Spleen (tissue), 11 donors: ENCODE measurements around the gene AMIGO1. TPM values are rescaled to one million over a fixed set of nuclear protein-coding genes. Genes with fewer than 3 reads are reported as not detected.

ENCODE experiments used
- DNase-seq: peaks from one replicate; pipeline ENCODE4 v3.0.0-alpha.2; 2020
- H3K27ac ChIP-seq, 8 donors: fragments of 200-600 bp; sonication (generic) in 7 of 8; 1 replicate in 4 of 8; 2 replicates in 4 of 8; pipeline versions ENCODE4 v1.5.0 to v1.8.0; 2016 to 2021; ENCODE audit warnings: inconsistent platforms in 4 of 8, mild to moderate bottlenecking in 4 of 8, moderate library complexity in 1 of 8
- H3K27me3 ChIP-seq, 7 donors: fragments of 200-600 bp; sonication (generic) in 6 of 7; replicated peaks in 1 of 7; 1 replicate in 4 of 7; 2 replicates in 3 of 7; pipeline versions ENCODE4 v1.5.0 to v1.8.0; 2016 to 2021; ENCODE audit warnings: inconsistent platforms in 3 of 7, mild to moderate bottlenecking in 1 of 7
- H3K36me3 ChIP-seq, 6 donors: fragments of 200-600 bp; sonication (generic) in 5 of 6; 1 replicate in 4 of 6; 2 replicates in 2 of 6; pipeline versions ENCODE4 v1.5.0 to v1.8.0; 2016 to 2021; ENCODE audit warnings: inconsistent platforms in 2 of 6
- H3K4me1 ChIP-seq, 6 donors: fragments of 200-600 bp; sonication (generic) in 5 of 6; 1 replicate in 3 of 6; 2 replicates in 3 of 6; pipeline versions ENCODE4 v1.5.0 to v1.8.0; 2016 to 2021; ENCODE audit warnings: inconsistent platforms in 3 of 6
- H3K4me3 ChIP-seq, 8 donors: fragments of 200-600 bp; sonication (generic) in 7 of 8; 1 replicate in 4 of 8; 2 replicates in 4 of 8; pipeline versions ENCODE4 v1.5.0 to v1.8.0; 2016 to 2021; ENCODE audit warnings: inconsistent platforms in 4 of 8, mild to moderate bottlenecking in 4 of 8, moderate library complexity in 2 of 8
- H3K9me3 ChIP-seq, 8 donors: fragments of 200-600 bp; sonication (generic) in 7 of 8; 1 replicate in 4 of 8; 2 replicates in 4 of 8; pipeline versions ENCODE4 v1.5.0 to v1.8.0; 2016 to 2021; ENCODE audit warnings: inconsistent platforms in 4 of 8
- POLR2A ChIP-seq, 3 donors: fragments of 450-650 bp; IDR thresholded peaks; one replicate each; pipeline ENCODE4 v1.5.1; 2017; ENCODE audit warnings: antibody characterized with exemption in 3 of 3, mild to moderate bottlenecking in 1 of 3
- POLR2AphosphoS5 ChIP-seq, 3 donors: sonication (generic); formaldehyde crosslinking; IDR thresholded peaks; one replicate each; pipeline ENCODE4 v1.5.1; 2017; ENCODE audit warnings: antibody characterized with exemption in 3 of 3
- WGBS, 5 donors: extraction: QIAGEN DNeasy Blood & Tissue Kit in 3 of 5; methylation state at CpG; one replicate each; pipeline versions ENCODE4 v1.1.5 to v1.1.7; 2013 to 2018; 5-methylcytosine and 5-hydroxymethylcytosine counted together
- intact Hi-C: fragments of 100-400 bp; cut with DNase I; formaldehyde crosslinking; loops from one replicate; pipeline ENCODE4 v1.15.0; 2023; ENCODE audit warnings: low total_unique reads
- polyA plus RNA-seq, 3 donors: library from polyadenylated mRNA; stranded (reverse); fragments of 200-250 nt; gene quantifications; one replicate each; pipeline ENCODE4 v1.2.1, GENCODE V29; 2013
- total RNA-seq, 7 donors: library from RNA; depleted of rRNA in 3 of 7; stranded (reverse); fragments of >200 nt in 3 of 7; fragmentation: NEBNext Ultra II Directional in 4 of 7; extraction: Animal tissue kit (Norgen Biotek cat#: 25700) in 4 of 7; gene quantifications; one replicate each; pipeline versions ENCODE4 v1.1.0 to v1.2.1, GENCODE V29; 2016 to 2021
- TF ChIP-seq, protein P1 (sequence below), 11 experiments: fragments of 200-600 bp in 7 of 11; fragments of 450-650 bp in 4 of 11; sonication (generic) in 4 of 11; IDR thresholded peaks in 8 of 11; conservative IDR thresholded peaks in 3 of 11; 1 replicate in 7 of 11; 2 replicates in 4 of 11; pipeline versions ENCODE4 v1.4.0 to v1.8.0; 2016 to 2021; ENCODE audit warnings: antibody characterized with exemption in 11 of 11, inconsistent platforms in 4 of 11, mild to moderate bottlenecking in 1 of 11
- donor health status: healthy with polysubstance abuse.
- donor health status: DM: no; HTN: no; CAD: no; lungs with moderate emphysema.
- donor health status: DM: no; HTN: no; CAD: no.
- donor health status: Bipolar disorder and iron deficiency.
- donor health status: healthy.
- donor health status: DM: no; HTN: no; CAD: no.
- donor health status: DM: yes; HTN: yes; CAD: no.

AMIGO1 gene
- total and polyA plus RNA-seq, 10 donors = 0.57 to 8.5 (median 5.4) TPM

GRCh38 chr1:109514846-109515245, 5.3 kb upstream of the AMIGO1 start:
- peaks cover 0 to 10% (median 6%) of the 10 kb centered on the region in 6 donors for H3K4me1 ChIP-seq
- intact Hi-C loops = no loop called here
- 77 to 89% (median 83%) methylated on average over 3 of the region's 3 CpGs for WGBS, 5 donors

DNA sequence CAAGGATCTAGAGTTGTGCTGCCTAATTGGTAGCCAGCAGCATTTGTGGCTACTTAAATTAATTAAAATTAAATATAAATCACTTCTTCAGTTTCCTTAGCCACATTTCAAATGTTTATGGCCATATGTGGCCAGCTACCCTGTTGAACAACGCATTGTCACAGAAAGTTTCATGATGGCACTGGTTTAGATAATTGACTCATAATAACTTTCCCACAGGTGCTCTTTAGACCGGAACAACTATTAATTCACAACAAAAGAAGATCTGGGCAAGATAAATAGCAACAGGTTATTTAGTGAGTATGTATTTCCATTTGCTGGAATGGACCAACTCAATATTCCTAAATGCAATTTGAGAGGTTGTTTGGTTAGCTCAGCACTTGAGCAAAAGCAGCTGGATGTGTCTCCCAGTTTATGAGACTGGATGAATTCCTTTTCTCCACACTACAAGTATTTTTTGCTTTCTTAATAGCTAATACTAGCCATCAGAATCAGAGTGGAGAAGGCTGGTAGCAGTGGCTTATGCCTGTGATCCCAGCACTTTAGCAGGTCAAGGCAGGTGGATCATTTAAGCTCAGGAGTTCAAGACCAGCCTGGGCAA, 3.7 kb upstream of the AMIGO1 start:
- peaks cover 7 to 25% (median 18%) of the 10 kb centered on the region in 6 donors for H3K4me1 ChIP-seq
- TF ChIP-seq POLR2A (IDR thresholded peaks at IDR 0.05) = no peak
- TF ChIP-seq POLR2AphosphoS5 (IDR thresholded peaks at IDR 0.05) = no peak
- TF ChIP-seq, protein P1, sequence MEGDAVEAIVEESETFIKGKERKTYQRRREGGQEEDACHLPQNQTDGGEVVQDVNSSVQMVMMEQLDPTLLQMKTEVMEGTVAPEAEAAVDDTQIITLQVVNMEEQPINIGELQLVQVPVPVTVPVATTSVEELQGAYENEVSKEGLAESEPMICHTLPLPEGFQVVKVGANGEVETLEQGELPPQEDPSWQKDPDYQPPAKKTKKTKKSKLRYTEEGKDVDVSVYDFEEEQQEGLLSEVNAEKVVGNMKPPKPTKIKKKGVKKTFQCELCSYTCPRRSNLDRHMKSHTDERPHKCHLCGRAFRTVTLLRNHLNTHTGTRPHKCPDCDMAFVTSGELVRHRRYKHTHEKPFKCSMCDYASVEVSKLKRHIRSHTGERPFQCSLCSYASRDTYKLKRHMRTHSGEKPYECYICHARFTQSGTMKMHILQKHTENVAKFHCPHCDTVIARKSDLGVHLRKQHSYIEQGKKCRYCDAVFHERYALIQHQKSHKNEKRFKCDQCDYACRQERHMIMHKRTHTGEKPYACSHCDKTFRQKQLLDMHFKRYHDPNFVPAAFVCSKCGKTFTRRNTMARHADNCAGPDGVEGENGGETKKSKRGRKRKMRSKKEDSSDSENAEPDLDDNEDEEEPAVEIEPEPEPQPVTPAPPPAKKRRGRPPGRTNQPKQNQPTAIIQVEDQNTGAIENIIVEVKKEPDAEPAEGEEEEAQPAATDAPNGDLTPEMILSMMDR (IDR thresholded peaks at IDR 0.05 in 8 of 11, conservative IDR thresholded peaks at IDR 0.05 in 3 of 11) = no peak
- H3K9me3 ChIP-seq = no peaks in the 10 kb centered on the region
- DNase-seq = no peak
- no peak overlapping the region for H3K4me3 ChIP-seq
- no peaks in the 10 kb centered on the region for H3K36me3 ChIP-seq
- H3K27ac ChIP-seq = no peak overlapping the region
- intact Hi-C loops = no loop called here
- WGBS, 5 donors = 80 to 93% (median 86%) methylated on average over 2 of the region's 2 CpGs
- peaks cover 0 to 19% (median 0%) of the 10 kb centered on the region in 7 donors for H3K27me3 ChIP-seq

More at GRCh38 chr1:109514846-109515245, 5.3 kb upstream of the AMIGO1 start:
- no peaks in the 10 kb centered on the region for H3K36me3 ChIP-seq
- no peak overlapping the region for H3K27ac ChIP-seq
- no peak overlapping the region for H3K4me3 ChIP-seq
- TF ChIP-seq, protein P1 (IDR thresholded peaks at IDR 0.05 in 8 of 11, conservative IDR thresholded peaks at IDR 0.05 in 3 of 11) = no peak
- TF ChIP-seq POLR2A (IDR thresholded peaks at IDR 0.05) (no peak), POLR2AphosphoS5 (IDR thresholded peaks at IDR 0.05) (no peak)
- peaks cover 0 to 6% (median 0%) of the 10 kb centered on the region in 7 donors for H3K27me3 ChIP-seq
- H3K9me3 ChIP-seq = no peaks in the 10 kb centered on the region
- no peak for DNase-seq

DNA sequence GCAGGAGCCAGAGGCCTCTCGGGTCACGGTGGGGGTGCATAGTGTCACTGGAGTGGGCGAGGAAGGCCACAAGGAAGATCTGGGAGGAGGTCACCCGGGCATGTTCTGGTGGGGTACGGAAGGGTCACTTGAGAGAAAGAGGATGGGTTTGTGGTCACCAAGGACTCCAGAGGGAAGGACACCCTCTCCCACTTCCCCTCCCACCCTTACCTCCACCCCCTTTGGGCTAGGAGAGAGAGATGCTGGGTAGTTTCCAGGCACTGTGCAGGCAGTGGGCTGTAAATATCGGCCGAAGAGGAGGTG, 703 bp downstream of the AMIGO1 start:
- Histone ChIP-seq H3K9me3 (no peaks in the 10 kb centered on the region), H3K4me1 (peaks cover 7 to 36% (median 22%) of the 10 kb centered on the region in 6 donors), H3K27ac (peak overlapping the region in 3 of 8 donors; percentile 55 to 73 (median 64)), H3K4me3 (peak overlapping the region; percentile 59 to 90 (median 72)), H3K36me3 (no peaks in the 10 kb centered on the region), H3K27me3 (peaks cover 0 to 19% (median 0%) of the 10 kb centered on the region in 7 donors)
- TF ChIP-seq POLR2A (IDR thresholded peaks at IDR 0.05) (no peak), POLR2AphosphoS5 (IDR thresholded peaks at IDR 0.05) (no peak)
- TF ChIP-seq, protein P1 (IDR thresholded peaks at IDR 0.05 in 8 of 11, conservative IDR thresholded peaks at IDR 0.05 in 3 of 11) = no peak
- WGBS, 5 donors = 59 to 80% (median 65%) methylated on average over 7 of the region's 7 CpGs
- intact Hi-C loops = no loop called here
- DNase-seq = no peak

DNA sequence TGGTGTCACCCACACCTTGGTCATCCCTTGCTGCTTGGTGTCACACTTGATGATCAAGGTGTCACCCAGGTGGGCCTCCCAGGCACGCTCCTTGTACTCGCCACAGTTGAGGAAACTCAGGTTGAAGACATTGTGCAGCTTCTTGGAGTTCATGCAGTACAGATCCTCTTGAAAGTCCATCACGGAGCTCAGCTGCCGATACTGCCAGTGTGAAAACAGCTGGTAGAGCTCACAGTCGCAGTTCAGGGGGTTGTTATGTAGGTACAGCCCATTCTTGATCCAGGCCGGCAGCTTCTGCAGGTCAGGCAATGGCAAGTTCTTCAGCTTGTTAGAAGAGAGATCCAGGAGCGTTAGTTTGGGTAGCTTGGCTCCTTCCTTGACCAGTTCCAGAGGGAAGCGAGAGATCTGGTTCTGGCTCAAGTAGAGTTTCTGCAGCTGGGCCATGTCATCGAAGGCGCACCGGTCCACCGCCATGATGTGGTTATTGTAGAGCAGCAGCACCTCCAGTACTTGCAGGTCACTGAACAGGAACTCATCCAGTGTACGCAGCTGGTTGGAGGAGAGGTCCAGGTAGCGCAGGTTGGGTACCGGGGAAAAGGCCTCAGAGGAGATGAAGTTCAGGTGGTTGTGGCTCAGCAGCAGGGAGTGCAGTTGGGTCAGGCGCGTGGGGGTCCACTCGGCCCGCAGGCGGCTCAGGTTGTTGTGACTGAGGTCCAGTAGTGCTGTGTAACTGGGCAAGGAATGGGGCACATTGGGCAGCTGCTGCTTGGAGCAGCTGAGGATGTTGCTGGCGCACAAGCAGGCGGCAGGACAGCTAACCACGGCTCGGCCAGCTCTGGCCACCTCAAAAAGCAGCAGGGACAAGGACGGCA, 1.3 kb downstream of the AMIGO1 start:
- Histone ChIP-seq H3K27ac (peak overlapping the region in 1 of 8 donors; percentile 73), H3K4me1 (peaks cover 7 to 41% (median 23%) of the 10 kb centered on the region in 6 donors), H3K36me3 (peaks cover 0 to under 1% (median 0%) of the 10 kb centered on the region in 6 donors), H3K27me3 (peaks cover 0 to 19% (median 0%) of the 10 kb centered on the region in 7 donors), H3K4me3 (peak overlapping the region in 4 of 8 donors; percentile 59 to 90 (median 72)), H3K9me3 (no peaks in the 10 kb centered on the region)
- DNase-seq = no peak
- 86 to 93% (median 92%) methylated on average over 19 to 25 of the region's 25 CpGs for WGBS, 5 donors
- intact Hi-C loops = no loop called here
- TF ChIP-seq POLR2A (IDR thresholded peaks at IDR 0.05) = no peak
- no peak for TF ChIP-seq POLR2AphosphoS5 (IDR thresholded peaks at IDR 0.05)
- TF ChIP-seq, protein P1 (IDR thresholded peaks at IDR 0.05 in 8 of 11, conservative IDR thresholded peaks at IDR 0.05 in 3 of 11) = no peak
